Mucosa of descending colon (tissue), 3 donors: ENCODE results near the gene TELO2. TPM values are rescaled to one million over a fixed set of nuclear protein-coding genes. Genes with fewer than 3 reads are reported as not detected.

ENCODE experiments used
- ATAC-seq: fragments of 200-7000 bp; cut with Tn5 transposase; one replicate; pipeline ENCODE4 v1.9.1; 2020; ENCODE audit warnings: mild to moderate bottlenecking, moderate library complexity
- DNase-seq, 3 donors: peaks; one replicate each; pipeline ENCODE4 v3.0.0-alpha.2; 2020
- H3K36me3 ChIP-seq: fragments of 200-600 bp; one replicate; pipeline ENCODE4 v1.8.0; 2021; ENCODE audit warnings: low read depth, mild to moderate bottlenecking
- H3K4me1 ChIP-seq: fragments of 200-600 bp; one replicate; pipeline ENCODE4 v1.8.0; 2021; ENCODE audit warnings: low read depth, mild to moderate bottlenecking
- H3K4me3 ChIP-seq: fragments of 200-600 bp; one replicate; pipeline ENCODE4 v1.8.0; 2021; ENCODE audit warnings: mild to moderate bottlenecking
- H3K9me3 ChIP-seq: fragments of 200-600 bp; one replicate; pipeline ENCODE4 v1.8.0; 2021; ENCODE audit warnings: mild to moderate bottlenecking
- CTCF ChIP-seq: fragments of 200-600 bp; IDR thresholded peaks from one replicate; pipeline ENCODE4 v1.8.0; 2022; ENCODE audit warnings: antibody characterized with exemption, mild to moderate bottlenecking
- intact Hi-C, 2 donors: fragments of 100-400 bp; cut with DNase I in 1 of 2; cut with micrococcal nuclease in 1 of 2; formaldehyde crosslinking; loops; one replicate each; pipeline versions ENCODE4 v1.11.0 to v1.11.1; 2022; cut with DNase I, micrococcal nuclease
- total RNA-seq, 3 donors: library from RNA; stranded (reverse); fragmentation: NEBNext Ultra II Directional in 2 of 3; extraction: Animal tissue kit (Norgen Biotek cat#: 25700) in 2 of 3; gene quantifications; one replicate each; pipeline versions ENCODE4 v1.2.1 to v1.2.4, GENCODE V29; 2021 to 2023
- donor health status: DM: no; HTN: no; CAD: no; lungs with moderate emphysema.
- donor health status: DM: no; HTN: no; CAD: no.
- donor health status: DM: no; HTN: yes; CAD: no.

TELO2 gene
- total RNA-seq, 3 donors from 2014 or later, result 32.2 to 41.6 (median 37.8) TPM

GRCh38 chr16:1445518-1446203, 47.5 kb upstream of the TELO2 start:
- intact Hi-C loops, result no loop called here
- ATAC-seq, result no peak
- DNase-seq, result no peak
- H3K4me3 ChIP-seq, result no peak overlapping the region
- H3K9me3 ChIP-seq, result no peaks in the 10 kb centered on the region
- no peaks in the 10 kb centered on the region for H3K4me1 ChIP-seq
- peaks cover 5% of the 10 kb centered on the region for H3K36me3 ChIP-seq
- no peak for TF ChIP-seq CTCF

- peaks cover 5% of the 10 kb centered on the region for H3K36me3 ChIP-seq
- no peaks in the 10 kb centered on the region for H3K4me1 ChIP-seq
- H3K4me3 ChIP-seq, result no peak overlapping the region
- DNase-seq (no peak), ATAC-seq (no peak)
- H3K9me3 ChIP-seq, result no peaks in the 10 kb centered on the region
- intact Hi-C loops, result no loop called here
- no peak for TF ChIP-seq CTCF
Measured at GRCh38 chr16:1446296-1447080, 46.7 kb upstream of the TELO2 start.

- DNase-seq (no peak), ATAC-seq (no peak)
- no peak overlapping the region for H3K4me3 ChIP-seq
- no peak for TF ChIP-seq CTCF
- H3K9me3 ChIP-seq, result no peaks in the 10 kb centered on the region
- H3K4me1 ChIP-seq, result no peaks in the 10 kb centered on the region
- intact Hi-C loops, result no loop called here
- peaks cover 5% of the 10 kb centered on the region for H3K36me3 ChIP-seq
Measured at GRCh38 chr16:1447965-1448364, 45.2 kb upstream of the TELO2 start.

GRCh38 chr16:1448536-1449116, 44.5 kb upstream of the TELO2 start:
- Histone ChIP-seq H3K9me3 (no peaks in the 10 kb centered on the region), H3K4me1 (no peaks in the 10 kb centered on the region), H3K36me3 (peaks cover 5% of the 10 kb centered on the region), H3K4me3 (no peak overlapping the region)
- DNase-seq (no peak), ATAC-seq (no peak)
- TF ChIP-seq CTCF, result no peak
- intact Hi-C loops, result no loop called here

GRCh38 chr16:1449201-1449788, 43.9 kb upstream of the TELO2 start:
- H3K4me1 ChIP-seq, result no peaks in the 10 kb centered on the region
- intact Hi-C loops, result no loop called here
- TF ChIP-seq CTCF, result no peak
- H3K4me3 ChIP-seq, result no peak overlapping the region
- peaks cover 5% of the 10 kb centered on the region for H3K36me3 ChIP-seq
- DNase-seq (no peak), ATAC-seq (no peak)
- H3K9me3 ChIP-seq, result no peaks in the 10 kb centered on the region
